GM06990 (cell line): ENCODE measurements around the gene CMPK2.

Experiments used
- DNase-seq: peaks from one replicate; pipeline ENCODE4 v3.0.0-alpha.2; 2011; ENCODE audit not compliant: insufficient read length; ENCODE audit errors: extremely low read depth
- H3K27me3 ChIP-seq: replicated peaks from 2 replicates; pipeline ENCODE4 v1.6.0; 2011; ENCODE audit warnings: low read length; ENCODE audit not compliant: control insufficient read depth, insufficient read depth
- H3K36me3 ChIP-seq: 2 replicates; pipeline ENCODE4 v1.5.1; 2011; ENCODE audit warnings: low read length; ENCODE audit not compliant: control insufficient read depth, insufficient read depth
- H3K4me3 ChIP-seq: replicated peaks from 2 replicates; pipeline ENCODE4 v1.5.1; 2011; ENCODE audit warnings: low read depth, mild to moderate bottlenecking, control low read depth, low read length
- TF ChIP-seq, protein P1 (sequence below): IDR thresholded peaks from 2 replicates; pipeline ENCODE4 v1.5.1; 2011; ENCODE audit warnings: low read length, control low read depth, mild to moderate bottlenecking, inconsistent platforms; ENCODE audit not compliant: insufficient read depth, poor library complexity, severe bottlenecking

CMPK2 gene

DNA sequence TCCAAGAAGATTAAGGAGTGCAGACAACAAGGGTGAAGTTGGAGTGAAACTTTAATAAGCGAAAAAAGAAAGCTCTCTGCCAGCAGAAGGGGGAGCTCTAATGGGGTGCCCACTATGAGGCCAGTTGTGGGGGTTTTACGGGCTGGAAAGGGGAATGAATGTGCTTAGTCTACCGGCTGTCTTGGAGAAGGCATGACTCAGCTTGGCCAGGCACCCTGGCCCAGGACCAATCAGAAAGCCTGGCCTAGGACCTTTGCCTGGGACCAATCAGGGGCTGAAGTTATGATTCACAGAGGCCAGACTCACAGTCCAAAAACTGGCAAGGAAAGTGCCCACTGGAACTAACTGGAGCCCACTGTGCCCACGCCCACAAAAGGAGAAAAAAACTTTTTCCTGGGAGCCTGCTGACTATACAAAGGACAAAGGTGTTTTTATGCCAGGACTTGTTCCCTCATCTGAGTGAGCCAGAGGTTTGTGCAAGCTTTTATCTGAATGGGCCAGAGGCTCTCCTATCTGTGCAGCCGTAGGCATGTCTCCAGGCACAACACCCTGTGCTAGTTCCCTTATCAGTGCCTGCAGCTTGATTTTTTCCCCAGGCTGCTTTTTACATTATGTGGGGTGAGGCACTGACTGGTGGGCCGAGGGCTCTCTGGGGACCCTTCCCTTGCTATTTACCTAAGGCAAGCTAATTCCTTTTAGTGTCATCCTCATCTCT lies 18.6 kb downstream of the CMPK2 start:
- peaks cover 5% of the 10 kb centered on the region for H3K36me3 ChIP-seq
- TF ChIP-seq, protein P1, sequence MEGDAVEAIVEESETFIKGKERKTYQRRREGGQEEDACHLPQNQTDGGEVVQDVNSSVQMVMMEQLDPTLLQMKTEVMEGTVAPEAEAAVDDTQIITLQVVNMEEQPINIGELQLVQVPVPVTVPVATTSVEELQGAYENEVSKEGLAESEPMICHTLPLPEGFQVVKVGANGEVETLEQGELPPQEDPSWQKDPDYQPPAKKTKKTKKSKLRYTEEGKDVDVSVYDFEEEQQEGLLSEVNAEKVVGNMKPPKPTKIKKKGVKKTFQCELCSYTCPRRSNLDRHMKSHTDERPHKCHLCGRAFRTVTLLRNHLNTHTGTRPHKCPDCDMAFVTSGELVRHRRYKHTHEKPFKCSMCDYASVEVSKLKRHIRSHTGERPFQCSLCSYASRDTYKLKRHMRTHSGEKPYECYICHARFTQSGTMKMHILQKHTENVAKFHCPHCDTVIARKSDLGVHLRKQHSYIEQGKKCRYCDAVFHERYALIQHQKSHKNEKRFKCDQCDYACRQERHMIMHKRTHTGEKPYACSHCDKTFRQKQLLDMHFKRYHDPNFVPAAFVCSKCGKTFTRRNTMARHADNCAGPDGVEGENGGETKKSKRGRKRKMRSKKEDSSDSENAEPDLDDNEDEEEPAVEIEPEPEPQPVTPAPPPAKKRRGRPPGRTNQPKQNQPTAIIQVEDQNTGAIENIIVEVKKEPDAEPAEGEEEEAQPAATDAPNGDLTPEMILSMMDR: no peak
- no peaks in the 10 kb centered on the region for H3K27me3 ChIP-seq
- no peak for DNase-seq
- no peak overlapping the region for H3K4me3 ChIP-seq

DNA sequence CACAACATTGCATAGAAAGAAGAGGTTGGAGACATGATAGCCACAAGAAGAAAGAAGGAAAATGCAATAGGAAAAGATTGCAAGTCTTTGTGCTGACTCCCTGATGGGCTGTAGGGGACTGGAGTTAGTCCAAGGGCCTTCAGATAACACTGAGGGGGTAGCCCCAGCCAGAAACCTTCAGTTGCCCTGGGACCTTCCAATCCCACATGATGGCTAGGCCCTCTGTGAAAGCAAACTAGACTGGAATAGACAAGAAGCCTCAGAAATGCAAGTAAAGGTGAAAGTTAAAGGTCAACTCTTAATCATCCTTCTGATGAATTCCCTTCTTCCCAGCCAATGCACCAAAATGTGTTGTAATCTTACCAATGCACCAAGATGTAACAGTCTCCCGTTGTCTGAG lies 19.2 kb downstream of the CMPK2 start:
- DNase-seq: no peak
- TF ChIP-seq, protein P1: no peak
- Histone ChIP-seq H3K4me3 (no peak overlapping the region), H3K27me3 (no peaks in the 10 kb centered on the region), H3K36me3 (peaks cover 5% of the 10 kb centered on the region)

DNA sequence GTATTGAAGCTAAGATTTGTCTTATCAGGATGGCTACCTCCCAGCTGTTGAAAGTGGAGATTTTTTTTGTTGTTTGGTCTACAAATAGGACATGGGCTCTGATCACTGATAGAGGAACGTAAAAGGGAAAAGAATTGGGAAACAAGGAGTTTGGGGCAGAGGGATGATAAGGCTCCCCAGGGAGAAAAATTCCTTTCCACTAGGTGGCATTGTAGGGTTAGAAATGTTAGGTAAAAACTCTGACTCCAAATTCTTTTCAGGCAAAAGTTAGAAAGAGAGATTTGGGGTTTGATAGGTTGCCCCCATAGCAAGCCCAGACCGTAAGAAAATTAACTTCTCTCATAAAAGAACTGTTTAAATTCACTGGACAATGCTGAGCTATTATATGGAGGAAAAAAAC lies 19.8 kb downstream of the CMPK2 start:
- no peaks in the 10 kb centered on the region for H3K27me3 ChIP-seq
- TF ChIP-seq, protein P1: no peak
- no peak for DNase-seq
- peaks cover 3% of the 10 kb centered on the region for H3K36me3 ChIP-seq
- no peak overlapping the region for H3K4me3 ChIP-seq

DNA sequence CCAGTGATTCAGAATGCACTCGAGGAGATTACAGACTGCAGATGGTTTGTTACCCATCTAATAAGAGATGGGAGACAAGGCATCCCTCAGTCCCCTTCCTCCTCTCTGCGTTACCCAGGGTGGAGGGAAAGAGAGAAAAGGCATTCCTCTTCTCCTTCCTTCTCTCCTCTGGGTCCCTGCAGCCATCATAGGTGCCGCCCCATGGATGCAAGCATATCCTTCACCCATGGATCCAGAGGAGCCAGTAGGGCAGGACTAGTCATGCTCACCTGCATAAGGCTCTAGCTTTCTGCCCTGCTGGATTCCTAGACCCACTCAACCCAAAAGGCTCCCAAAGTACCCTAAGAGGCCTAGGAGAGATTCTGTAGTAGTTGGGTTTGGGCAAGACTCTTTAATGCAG lies 20.4 kb downstream of the CMPK2 start:
- Histone ChIP-seq H3K4me3 (no peak overlapping the region), H3K27me3 (no peaks in the 10 kb centered on the region), H3K36me3 (peaks cover 3% of the 10 kb centered on the region)
- no peak for DNase-seq
- TF ChIP-seq, protein P1: no peak

DNA sequence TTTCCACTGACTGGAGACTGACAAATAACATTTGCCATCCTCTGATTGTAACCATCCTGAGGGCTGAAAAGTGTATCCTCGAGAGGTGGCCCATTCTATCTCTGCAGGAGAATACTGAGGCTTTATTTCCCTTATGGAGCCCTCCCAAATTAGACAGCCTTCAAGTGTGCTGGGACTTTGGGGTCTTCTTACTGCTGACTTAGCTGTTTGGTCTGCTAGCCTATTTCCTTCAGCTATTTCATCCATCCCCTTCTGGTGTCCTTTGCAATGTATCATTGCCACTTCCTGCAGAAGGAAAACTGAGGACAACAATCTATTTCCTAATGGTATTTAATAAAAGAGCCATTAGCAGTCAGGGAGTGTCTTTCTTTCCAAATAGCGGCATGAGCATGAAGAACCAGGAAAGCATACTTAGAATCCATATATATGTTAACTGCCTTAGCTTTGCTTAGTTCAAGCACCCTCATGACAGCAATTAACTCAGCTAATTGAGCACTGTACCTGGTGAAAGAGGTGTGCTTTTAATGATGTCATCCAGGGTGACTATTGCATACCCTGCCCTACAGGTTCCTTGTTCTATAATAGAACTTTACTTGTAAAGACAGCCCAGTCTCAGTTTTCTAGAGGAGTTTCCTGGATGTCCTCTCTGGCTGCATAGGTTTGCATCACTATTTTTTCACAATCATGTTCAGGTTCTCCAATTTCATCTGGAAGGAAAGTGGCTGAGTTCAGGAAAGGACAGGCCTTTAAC lies 24.0 kb downstream of the CMPK2 start:
- H3K27me3 ChIP-seq: no peaks in the 10 kb centered on the region
- H3K36me3 ChIP-seq: no peaks in the 10 kb centered on the region
- TF ChIP-seq, protein P1: no peak
- no peak for DNase-seq
- no peak overlapping the region for H3K4me3 ChIP-seq
